22Rv1 (cell line): ENCODE data around the gene CDNF.

Experiments
- H3K27ac ChIP-seq: fragments of 450-650 bp; 2 replicates; pipeline ENCODE4 v1.5.1; 2017
- CTCF ChIP-seq: fragments of 450-650 bp; IDR thresholded peaks from 2 replicates; pipeline ENCODE4 v1.5.1; 2017; ENCODE audit warnings: mild to moderate bottlenecking
- ZFX ChIP-seq: fragments of 450-650 bp; IDR thresholded peaks from 2 replicates; pipeline ENCODE4 v1.6.1; 2017; ENCODE audit warnings: antibody characterized with exemption, borderline replicate concordance

The CDNF gene

GRCh38 chr10:14838582-14839304, 906 bp upstream of the CDNF start:
- no peak for TF ChIP-seq ZFX
- no peak for TF ChIP-seq CTCF
- peak overlapping the region; percentile 74 for H3K27ac ChIP-seq

- TF ChIP-seq ZFX (no peak), CTCF (no peak)
- peak overlapping the region; percentile 74 for H3K27ac ChIP-seq
Observed at GRCh38 chr10:14837003-14837756, 657 bp downstream of the CDNF start.

DNA sequence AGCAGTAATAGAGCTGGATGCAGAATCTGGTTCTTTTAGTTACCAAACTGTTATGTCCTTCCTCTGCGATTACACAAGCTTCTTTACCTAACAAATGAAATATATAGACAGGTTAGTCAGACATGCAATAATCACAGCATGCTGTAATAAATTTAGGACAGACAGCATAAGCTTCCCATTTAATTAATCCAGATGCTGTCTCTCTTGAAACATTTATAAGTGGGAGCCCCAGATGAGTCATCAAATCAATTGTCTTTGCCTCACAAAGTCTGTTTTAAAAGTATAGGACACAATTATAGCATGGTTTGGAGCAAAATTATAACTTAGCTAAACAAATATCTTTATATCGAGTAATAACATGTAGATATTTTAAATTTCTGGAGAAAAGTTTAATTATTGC, 1.6 kb downstream of the CDNF start:
- H3K27ac ChIP-seq, result no peak overlapping the region
- no peak for TF ChIP-seq ZFX
- no peak for TF ChIP-seq CTCF

DNA sequence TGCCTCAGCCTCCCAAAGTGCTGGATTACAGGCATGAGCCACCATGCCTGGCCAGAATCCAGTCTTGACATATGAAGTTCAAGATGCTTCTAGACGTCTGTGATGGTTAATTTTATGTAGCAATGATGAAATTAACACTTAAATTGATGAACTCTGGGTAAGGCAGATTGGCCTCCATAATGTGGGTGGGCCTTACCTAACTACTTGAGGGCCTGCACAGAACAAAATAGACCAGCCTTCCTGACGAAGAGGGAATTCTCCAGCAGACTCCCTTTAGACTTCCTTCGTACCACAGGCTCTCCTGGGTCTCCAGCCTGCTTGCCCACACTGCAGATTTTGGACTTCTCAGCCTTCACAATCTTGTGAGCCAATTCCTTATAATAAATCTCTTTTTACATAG, 4.7 kb downstream of the CDNF start:
- no peak for TF ChIP-seq ZFX
- no peak overlapping the region for H3K27ac ChIP-seq

DNA sequence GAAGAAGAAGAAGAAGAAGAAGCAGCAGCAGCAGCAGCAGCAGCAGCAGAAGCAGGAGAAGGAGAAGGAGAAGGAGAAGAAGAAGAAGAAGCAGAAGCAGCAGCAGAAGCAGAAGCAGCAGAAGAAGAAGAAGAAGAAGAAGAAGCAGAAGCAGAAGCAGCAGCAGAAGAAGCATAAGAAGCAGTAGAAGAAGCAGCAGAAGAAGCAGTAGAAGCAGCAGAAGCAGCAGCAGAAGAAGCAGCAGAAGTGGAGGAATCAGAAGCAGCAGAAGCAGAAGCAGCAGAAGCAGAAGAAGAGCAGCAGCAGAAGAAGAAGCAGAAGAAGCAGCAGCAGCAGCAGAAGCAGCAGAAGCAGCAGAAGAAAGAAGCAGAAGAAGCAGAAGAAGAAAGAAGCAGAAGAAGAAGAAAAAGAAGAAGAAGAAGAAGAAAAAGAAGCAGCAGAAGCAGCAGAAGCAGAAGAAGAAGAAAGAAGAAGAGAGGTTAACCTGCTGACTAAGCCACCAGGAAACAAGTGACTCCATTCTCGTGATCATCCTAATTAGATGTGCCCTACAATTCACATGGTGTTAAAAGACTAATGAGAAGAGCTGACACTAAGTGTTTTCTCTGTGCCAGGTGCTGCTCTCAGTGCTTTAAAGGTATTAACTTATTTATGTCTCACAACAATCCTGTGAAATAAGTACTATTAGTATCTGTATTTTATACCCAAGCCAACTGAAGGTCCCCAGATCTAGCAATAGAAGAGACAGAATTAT, 11.6 kb downstream of the CDNF start:
- H3K27ac ChIP-seq, result no peak overlapping the region
- TF ChIP-seq CTCF (no peak), ZFX (no peak)

GRCh38 chr10:14823966-14824365, 13.9 kb downstream of the CDNF start:
- no peak for TF ChIP-seq CTCF
- TF ChIP-seq ZFX, result no peak

GRCh38 chr10:14822879-14823755, 14.7 kb downstream of the CDNF start:
- no peak overlapping the region for H3K27ac ChIP-seq
- TF ChIP-seq CTCF, result peak; percentile 66
- no peak for TF ChIP-seq ZFX

More at GRCh38 chr10:14823966-14824365, 13.9 kb downstream of the CDNF start:
- no peak overlapping the region for H3K27ac ChIP-seq
